ENCODE results near the gene IL10RB.

Gene IL10RB

GRCh38 chr21:33268737-33269441 lies 2.7 kb downstream of the IL10RB start:
- DNase-seq: peak; percentile 43

GRCh38 chr21:33270986-33271385 lies 4.8 kb downstream of the IL10RB start:
- no peak for DNase-seq

GRCh38 chr21:33273044-33273443 lies 6.9 kb downstream of the IL10RB start:
- no peak for DNase-seq

- DNase-seq: no peak
These were observed 12.6 kb downstream of the IL10RB start for GRCh38 chr21:33278721-33279120.

- DNase-seq: no peak
These were observed 13.2 kb downstream of the IL10RB start for GRCh38 chr21:33279330-33279820.

- DNase-seq: no peak
These were observed 15.0 kb downstream of the IL10RB start for GRCh38 chr21:33281096-33281652.

- no peak for DNase-seq
These were observed 17.0 kb downstream of the IL10RB start for GRCh38 chr21:33283203-33283602.

- DNase-seq: no peak
These were observed 19.9 kb downstream of the IL10RB start for GRCh38 chr21:33286076-33286475.

GRCh38 chr21:33286600-33287456 lies 20.7 kb downstream of the IL10RB start:
- no peak for DNase-seq

GRCh38 chr21:33289199-33289819 lies 23.1 kb downstream of the IL10RB start:
- no peak for DNase-seq

- DNase-seq: no peak
These were observed 24.3 kb downstream of the IL10RB start for GRCh38 chr21:33290441-33290840.

GRCh38 chr21:33291686-33292085 lies 25.5 kb downstream of the IL10RB start:
- no peak for DNase-seq

- DNase-seq: no peak
These were observed 26.6 kb downstream of the IL10RB start for GRCh38 chr21:33292724-33293123.

GRCh38 chr21:33293136-33293535 lies 27.0 kb downstream of the IL10RB start:
- no peak for DNase-seq

- no peak for DNase-seq
These were observed 27.6 kb downstream of the IL10RB start for GRCh38 chr21:33293811-33294216.

- DNase-seq: no peak
These were observed 30.0 kb downstream of the IL10RB start for GRCh38 chr21:33296156-33296555.

GRCh38 chr21:33299181-33299752 lies 33.1 kb downstream of the IL10RB start:
- DNase-seq: no peak

- no peak for DNase-seq
These were observed 34.8 kb downstream of the IL10RB start for GRCh38 chr21:33300701-33301631.

GRCh38 chr21:33301632-33302002 lies 35.5 kb downstream of the IL10RB start:
- no peak for DNase-seq

GRCh38 chr21:33302055-33302454 lies 35.9 kb downstream of the IL10RB start:
- no peak for DNase-seq

GRCh38 chr21:33302796-33303195 lies 36.6 kb downstream of the IL10RB start:
- DNase-seq: no peak

GRCh38 chr21:33305344-33305671 lies 39.1 kb downstream of the IL10RB start:
- no peak for DNase-seq

Data from NCI-H2107 (cell line).